ENCODE measurements around the gene ZNF169.

Gene ZNF169

DNA sequence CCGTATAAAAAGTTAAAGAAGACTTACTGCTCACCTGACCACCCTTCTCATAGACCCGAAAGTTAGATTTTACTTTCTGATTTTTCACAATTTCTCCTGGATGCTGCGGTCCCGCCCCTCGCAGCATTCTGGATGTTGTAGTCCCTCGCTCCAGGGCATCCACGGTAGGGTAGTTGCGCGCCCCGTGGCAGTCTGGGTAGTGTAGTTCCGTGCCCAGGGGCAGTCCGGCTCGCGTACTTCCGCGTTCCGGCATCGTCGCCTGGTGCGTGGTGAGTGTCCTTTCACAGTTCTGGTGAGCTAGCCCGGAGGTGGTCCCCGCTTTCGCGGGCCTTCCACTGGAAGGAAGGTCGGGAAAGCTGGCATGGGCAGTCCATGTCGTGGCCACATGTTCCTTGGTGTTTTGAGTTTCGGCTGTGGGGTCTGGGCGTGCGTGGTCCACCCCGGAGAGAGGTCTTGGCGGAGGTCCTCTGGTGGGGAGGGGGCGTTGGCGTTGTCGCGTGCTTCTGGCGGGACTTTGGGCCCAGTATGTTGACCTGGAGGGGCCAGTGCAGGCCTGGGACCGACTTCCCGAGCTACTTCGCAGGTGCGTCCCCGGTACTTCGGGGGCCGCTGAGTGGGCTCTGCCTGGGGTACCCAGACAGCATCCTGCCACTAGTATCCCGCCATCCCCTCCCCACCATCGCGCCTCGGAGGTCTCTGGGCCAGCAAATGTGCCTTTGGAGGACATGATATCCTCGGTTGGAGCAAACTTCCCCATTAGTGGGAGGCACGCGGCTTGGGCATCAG lies at the start of gene ZNF169 (continued):
- TF ChIP-seq YY2 (tag by site-specific recombination; IDR thresholded peaks at IDR 0.05), result peak; percentile 32; the same call in 1 of the 2 replicates
- TF ChIP-seq, protein P1, sequence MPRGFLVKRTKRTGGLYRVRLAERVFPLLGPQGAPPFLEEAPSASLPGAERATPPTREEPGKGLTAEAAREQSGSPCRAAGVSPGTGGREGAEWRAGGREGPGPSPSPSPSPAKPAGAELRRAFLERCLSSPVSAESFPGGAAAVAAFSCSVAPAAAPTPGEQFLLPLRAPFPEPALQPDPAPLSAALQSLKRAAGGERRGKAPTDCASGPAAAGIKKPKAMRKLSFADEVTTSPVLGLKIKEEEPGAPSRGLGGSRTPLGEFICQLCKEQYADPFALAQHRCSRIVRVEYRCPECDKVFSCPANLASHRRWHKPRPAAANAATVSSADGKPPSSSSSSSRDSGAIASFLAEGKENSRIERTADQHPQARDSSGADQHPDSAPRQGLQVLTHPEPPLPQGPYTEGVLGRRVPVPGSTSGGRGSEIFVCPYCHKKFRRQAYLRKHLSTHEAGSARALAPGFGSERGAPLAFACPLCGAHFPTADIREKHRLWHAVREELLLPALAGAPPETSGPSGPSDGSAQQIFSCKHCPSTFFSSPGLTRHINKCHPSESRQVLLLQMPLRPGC (tag by site-specific recombination; IDR thresholded peaks at IDR 0.05), result peak; percentile 97
- no peak for TF ChIP-seq ZSCAN30 (tag by site-specific recombination; IDR thresholded peaks at IDR 0.05)
- no peak for TF ChIP-seq ZNF747 (tag by site-specific recombination; IDR thresholded peaks at IDR 0.05)
- TF ChIP-seq ZNF664 (tag by site-specific recombination; IDR thresholded peaks at IDR 0.05), result no peak
- TF ChIP-seq ZNF391 (tag by site-specific recombination; IDR thresholded peaks at IDR 0.05; ENCODE audit: borderline replicate concordance, low read depth), result no peak
- no peak for TF ChIP-seq ZNF433 (tag by site-specific recombination; IDR thresholded peaks at IDR 0.05; ENCODE audit: low read depth)
- TF ChIP-seq, protein P2, sequence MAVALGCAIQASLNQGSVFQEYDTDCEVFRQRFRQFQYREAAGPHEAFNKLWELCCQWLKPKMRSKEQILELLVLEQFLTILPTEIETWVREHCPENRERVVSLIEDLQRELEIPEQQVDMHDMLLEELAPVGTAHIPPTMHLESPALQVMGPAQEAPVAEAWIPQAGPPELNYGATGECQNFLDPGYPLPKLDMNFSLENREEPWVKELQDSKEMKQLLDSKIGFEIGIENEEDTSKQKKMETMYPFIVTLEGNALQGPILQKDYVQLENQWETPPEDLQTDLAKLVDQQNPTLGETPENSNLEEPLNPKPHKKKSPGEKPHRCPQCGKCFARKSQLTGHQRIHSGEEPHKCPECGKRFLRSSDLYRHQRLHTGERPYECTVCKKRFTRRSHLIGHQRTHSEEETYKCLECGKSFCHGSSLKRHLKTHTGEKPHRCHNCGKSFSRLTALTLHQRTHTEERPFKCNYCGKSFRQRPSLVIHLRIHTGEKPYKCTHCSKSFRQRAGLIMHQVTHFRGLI (tag by site-specific recombination; IDR thresholded peaks at IDR 0.05), result no peak
- TF ChIP-seq ZNF292 (tag by site-specific recombination; IDR thresholded peaks at IDR 0.05; ENCODE audit: borderline replicate concordance, low read depth), result no peak
- TF ChIP-seq MEIS1 (CRISPR knock-in tag; IDR thresholded peaks at IDR 0.05; ENCODE audit: borderline replicate concordance), result no peak
- TF ChIP-seq ZNF174 (tag by site-specific recombination; IDR thresholded peaks at IDR 0.05), result no peak
- no peak for TF ChIP-seq KLF10 (tag by site-specific recombination; IDR thresholded peaks at IDR 0.05)
- TF ChIP-seq ZNF223 (tag by site-specific recombination; IDR thresholded peaks at IDR 0.05), result no peak
- 0 out of 2 replicates have a peak, but pooled peaks have one; percentile 33 for TF ChIP-seq KLF9 (tag by site-specific recombination; IDR thresholded peaks at IDR 0.05; ENCODE audit: low read depth)
- peak; percentile 52; the same call in 1 of the 2 replicates for TF ChIP-seq KLF8 (tag by site-specific recombination; IDR thresholded peaks at IDR 0.05)
- TF ChIP-seq ZIC2 (tag by site-specific recombination; IDR thresholded peaks at IDR 0.05), result peak; percentile 48
- no peak for TF ChIP-seq ZNF571 (tag by site-specific recombination; IDR thresholded peaks at IDR 0.05)
- TF ChIP-seq KLF16 (tag by site-specific recombination; IDR thresholded peaks at IDR 0.05), result peak; percentile 47; the same call in 1 of the 2 replicates
- no peak for TF ChIP-seq ZNF354C (tag by site-specific recombination; IDR thresholded peaks at IDR 0.05; ENCODE audit: borderline replicate concordance, low read depth)
- no peak for TF ChIP-seq ZNF341 (tag by site-specific recombination; IDR thresholded peaks at IDR 0.05; ENCODE audit: low read depth)
- no peak for TF ChIP-seq ZNF133 (tag by site-specific recombination; IDR thresholded peaks at IDR 0.05)
- TF ChIP-seq ZFP37 (tag by site-specific recombination; IDR thresholded peaks at IDR 0.05), result peak; percentile 58; the same call in 1 of the 2 replicates
- no peak for TF ChIP-seq ZNF416 (tag by site-specific recombination; IDR thresholded peaks at IDR 0.05)
- TF ChIP-seq, protein P3, sequence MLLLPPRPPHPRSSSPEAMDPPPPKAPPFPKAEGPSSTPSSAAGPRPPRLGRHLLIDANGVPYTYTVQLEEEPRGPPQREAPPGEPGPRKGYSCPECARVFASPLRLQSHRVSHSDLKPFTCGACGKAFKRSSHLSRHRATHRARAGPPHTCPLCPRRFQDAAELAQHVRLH (tag by site-specific recombination; IDR thresholded peaks at IDR 0.05), result peak; percentile 97
- TF ChIP-seq ZNF544 (tag by site-specific recombination; IDR thresholded peaks at IDR 0.05), result no peak
- TF ChIP-seq TRIM28 (IDR thresholded peaks at IDR 0.05; ENCODE audit: borderline replicate concordance, low read length), result no peak
- peak; percentile 82 for TF ChIP-seq FEZF1 (tag by site-specific recombination; IDR thresholded peaks at IDR 0.05)
- no peak for TF ChIP-seq TCF7L2 (IDR thresholded peaks at IDR 0.05; ENCODE audit: borderline replicate concordance, low read depth, low read length)
- no peak for TF ChIP-seq MZF1 (tag by site-specific recombination; IDR thresholded peaks at IDR 0.05; ENCODE audit: borderline replicate concordance)
- TF ChIP-seq ZNF302 (tag by site-specific recombination; IDR thresholded peaks at IDR 0.05; ENCODE audit: low read depth), result no peak
- TF ChIP-seq SP7 (tag by site-specific recombination; IDR thresholded peaks at IDR 0.05), result peak; percentile 26; the same call in 1 of the 2 replicates
- TF ChIP-seq ZNF677 (tag by site-specific recombination; IDR thresholded peaks at IDR 0.05), result no peak
- TF ChIP-seq, protein P4, sequence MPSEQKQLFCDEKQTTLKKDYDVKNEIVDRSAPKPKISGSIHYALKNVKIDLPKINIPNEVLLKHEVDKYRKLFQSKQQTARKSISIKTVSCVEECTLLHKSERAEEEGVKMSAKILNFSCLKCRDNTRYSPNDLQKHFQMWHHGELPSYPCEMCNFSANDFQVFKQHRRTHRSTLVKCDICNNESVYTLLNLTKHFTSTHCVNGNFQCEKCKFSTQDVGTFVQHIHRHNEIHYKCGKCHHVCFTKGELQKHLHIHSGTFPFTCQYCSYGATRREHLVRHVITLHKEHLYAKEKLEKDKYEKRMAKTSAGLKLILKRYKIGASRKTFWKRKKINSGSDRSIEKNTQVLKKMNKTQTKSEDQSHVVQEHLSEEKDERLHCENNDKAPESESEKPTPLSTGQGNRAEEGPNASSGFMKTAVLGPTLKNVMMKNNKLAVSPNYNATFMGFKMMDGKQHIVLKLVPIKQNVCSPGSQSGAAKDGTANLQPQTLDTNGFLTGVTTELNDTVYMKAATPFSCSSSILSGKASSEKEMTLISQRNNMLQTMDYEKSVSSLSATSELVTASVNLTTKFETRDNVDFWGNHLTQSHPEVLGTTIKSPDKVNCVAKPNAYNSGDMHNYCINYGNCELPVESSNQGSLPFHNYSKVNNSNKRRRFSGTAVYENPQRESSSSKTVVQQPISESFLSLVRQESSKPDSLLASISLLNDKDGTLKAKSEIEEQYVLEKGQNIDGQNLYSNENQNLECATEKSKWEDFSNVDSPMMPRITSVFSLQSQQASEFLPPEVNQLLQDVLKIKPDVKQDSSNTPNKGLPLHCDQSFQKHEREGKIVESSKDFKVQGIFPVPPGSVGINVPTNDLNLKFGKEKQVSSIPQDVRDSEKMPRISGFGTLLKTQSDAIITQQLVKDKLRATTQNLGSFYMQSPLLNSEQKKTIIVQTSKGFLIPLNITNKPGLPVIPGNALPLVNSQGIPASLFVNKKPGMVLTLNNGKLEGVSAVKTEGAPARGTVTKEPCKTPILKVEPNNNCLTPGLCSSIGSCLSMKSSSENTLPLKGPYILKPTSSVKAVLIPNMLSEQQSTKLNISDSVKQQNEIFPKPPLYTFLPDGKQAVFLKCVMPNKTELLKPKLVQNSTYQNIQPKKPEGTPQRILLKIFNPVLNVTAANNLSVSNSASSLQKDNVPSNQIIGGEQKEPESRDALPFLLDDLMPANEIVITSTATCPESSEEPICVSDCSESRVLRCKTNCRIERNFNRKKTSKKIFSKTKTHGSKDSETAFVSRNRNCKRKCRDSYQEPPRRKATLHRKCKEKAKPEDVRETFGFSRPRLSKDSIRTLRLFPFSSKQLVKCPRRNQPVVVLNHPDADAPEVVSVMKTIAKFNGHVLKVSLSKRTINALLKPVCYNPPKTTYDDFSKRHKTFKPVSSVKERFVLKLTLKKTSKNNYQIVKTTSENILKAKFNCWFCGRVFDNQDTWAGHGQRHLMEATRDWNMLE (tag by site-specific recombination; conservative IDR thresholded peaks at IDR 0.05; ENCODE audit: low read depth), result 0 out of 2 replicates have a peak, but pooled peaks have one; percentile 18

Measured in HEK293 (cell line).